Kidney (tissue), 14 donors: ENCODE data around the gene AGBL5. TPM values are rescaled to one million over a fixed set of nuclear protein-coding genes. Genes with fewer than 3 reads are reported as not detected.
A peak's percentile ranks its signal among the peaks of the same experiment; 100 is the strongest.

Experiments used
- DNase-seq, 5 donors: peaks; one replicate each; pipeline ENCODE4 v3.0.0-alpha.2; 2013 to 2020
- FAIRE-seq: peaks from 2 replicates; lab custom pipeline; 2012; peaks lifted over from hg19 to GRCh38; lab: Jason Lieb, UNC
- H3K27ac ChIP-seq, 2 donors: one replicate each; pipeline ENCODE4 v1.7.0; 2013; ENCODE audit warnings: low read depth in 2 of 2, low read length in 2 of 2, inconsistent platforms in 1 of 2
- H3K27me3 ChIP-seq: one replicate; pipeline ENCODE4 v1.7.1; 2013; ENCODE audit warnings: low read length, inconsistent platforms; ENCODE audit not compliant: control insufficient read depth, insufficient read depth
- H3K36me3 ChIP-seq, 3 donors: one replicate each; pipeline versions ENCODE4 v1.7.0 to v1.7.1; 2013; ENCODE audit warnings: low read length in 3 of 3, control low read depth in 1 of 3, inconsistent platforms in 1 of 3; ENCODE audit not compliant: insufficient read depth in 3 of 3, control insufficient read depth in 2 of 3
- H3K4me1 ChIP-seq, 3 donors: one replicate each; pipeline versions ENCODE4 v1.7.0 to v1.7.1; 2013; ENCODE audit warnings: low read length in 3 of 3, inconsistent platforms in 1 of 3, low read depth in 1 of 3; ENCODE audit not compliant: control insufficient read depth in 2 of 3, insufficient read depth in 2 of 3
- H3K4me3 ChIP-seq, 3 donors: one replicate each; pipeline versions ENCODE4 v1.7.0 to v1.8.1; 2013; ENCODE audit warnings: low read length in 3 of 3, control low read depth in 1 of 3, inconsistent platforms in 1 of 3
- H3K9ac ChIP-seq, 3 donors: one replicate each; pipeline versions ENCODE4 v1.7.0 to v1.7.1; 2013; ENCODE audit warnings: low read length in 3 of 3, control low read depth in 1 of 3, inconsistent platforms in 1 of 3
- H3K9me3 ChIP-seq, 3 donors: one replicate each; pipeline versions ENCODE4 v1.7.0 to v1.7.1; 2013; ENCODE audit warnings: low read length in 3 of 3, control low read depth in 1 of 3, inconsistent platforms in 1 of 3; ENCODE audit not compliant: control insufficient read depth in 2 of 3, insufficient read depth in 1 of 3
- intact Hi-C: fragments of 100-400 bp; cut with DNase I; formaldehyde crosslinking; loops from one replicate; pipeline ENCODE4 v1.11.1; 2022
- polyA plus RNA-seq: library from polyadenylated mRNA; stranded (reverse); fragments of 350-450 nt; fragmentation: Illumina TruSeq; extraction: RNeasy Lipid Tissue Mini Kit (QIAGEN cat#74804); gene quantifications from one replicate; pipeline ENCODE4 v1.2.3, GENCODE V29; 2014; ENCODE audit warnings: low read depth, low replicate concordance; ENCODE audit not compliant: insufficient read depth
- total RNA-seq: library from RNA; stranded (reverse); fragmentation: NEBNext Ultra II Directional; extraction: Animal tissue kit (Norgen Biotek cat#: 25700); gene quantifications from one replicate; pipeline ENCODE4 v1.2.1, GENCODE V29; 2021
- TF ChIP-seq, protein P1 (sequence below): IDR thresholded peaks from 3 replicates; pipeline ENCODE4 v1.5.1; 2012; ENCODE audit warnings: mild to moderate bottlenecking, moderate library complexity, borderline replicate concordance; ENCODE audit not compliant: insufficient read depth; ENCODE audit errors: extremely low read depth
- donor health status: control.
- donor health status: control.
- donor health status: control.
- donor health status: control.
- donor health status: control.
- donor health status: DM: yes; HTN: yes; CAD: no.
- donor health status: Normal renal cell carcinoma (clear cell type).

The AGBL5 gene
- total and polyA plus RNA-seq, 2 donors from 2014 or later, result 33.4 to 36.5 TPM

DNA sequence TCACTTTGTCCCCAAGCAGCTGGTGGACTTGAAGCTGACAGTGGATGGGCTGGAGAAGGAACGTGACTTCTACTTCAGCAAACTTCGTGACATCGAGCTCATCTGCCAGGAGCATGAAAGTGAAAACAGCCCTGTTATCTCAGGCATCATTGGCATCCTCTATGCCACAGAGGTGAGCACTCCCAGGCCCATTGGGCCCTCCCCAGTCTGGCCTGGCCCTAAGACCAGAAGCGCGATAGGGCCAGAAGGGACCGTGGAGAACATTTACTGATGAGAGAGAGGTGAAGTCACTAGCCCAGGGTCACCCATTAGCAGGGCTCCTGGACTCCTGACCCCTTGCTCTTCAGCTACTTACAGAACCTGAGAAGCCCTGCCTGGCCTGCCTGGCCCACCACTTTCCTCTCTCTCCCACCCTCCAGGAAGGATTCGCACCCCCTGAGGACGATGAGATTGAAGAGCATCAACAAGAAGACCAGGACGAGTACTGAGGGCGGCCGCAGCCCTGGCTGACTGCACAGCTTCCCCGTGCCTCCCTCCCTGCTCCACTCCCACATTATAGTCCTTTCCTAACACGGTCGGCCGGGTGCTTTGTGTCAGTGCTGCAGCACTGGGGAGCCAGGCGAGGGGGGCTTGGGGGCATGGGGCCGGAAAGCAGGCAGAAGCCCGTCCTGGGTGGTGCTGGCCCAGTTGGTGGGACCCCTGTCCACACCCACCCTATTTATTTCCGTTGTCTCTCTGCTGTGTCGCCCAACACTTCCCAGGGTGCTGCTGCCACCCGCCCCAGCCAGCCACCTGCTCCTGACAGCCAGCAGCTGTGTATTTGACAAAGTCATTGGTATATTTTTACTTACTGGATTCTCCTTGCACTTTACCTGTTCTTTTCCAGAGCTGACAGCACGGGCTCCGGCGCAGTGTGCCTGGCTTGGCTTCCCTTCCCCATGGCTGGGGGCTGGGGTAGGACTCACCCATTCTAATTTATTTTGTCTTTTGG is 25.3 kb upstream of the AGBL5 start:
- H3K36me3 ChIP-seq, result peaks cover 0 to 17% (median 14%) of the 10 kb centered on the region in 3 donors
- no peak overlapping the region for H3K4me3 ChIP-seq
- no peak for FAIRE-seq
- H3K27me3 ChIP-seq, result no peaks in the 10 kb centered on the region
- no peak overlapping the region for H3K9ac ChIP-seq
- H3K27ac ChIP-seq, result no peak overlapping the region
- intact Hi-C loops, result no loop called here
- peak in 1 of 5 donors; percentile 39 for DNase-seq
- no peaks in the 10 kb centered on the region for H3K9me3 ChIP-seq
- peaks cover 0 to 6% (median under 1%) of the 10 kb centered on the region in 3 donors for H3K4me1 ChIP-seq
- TF ChIP-seq, protein P1, sequence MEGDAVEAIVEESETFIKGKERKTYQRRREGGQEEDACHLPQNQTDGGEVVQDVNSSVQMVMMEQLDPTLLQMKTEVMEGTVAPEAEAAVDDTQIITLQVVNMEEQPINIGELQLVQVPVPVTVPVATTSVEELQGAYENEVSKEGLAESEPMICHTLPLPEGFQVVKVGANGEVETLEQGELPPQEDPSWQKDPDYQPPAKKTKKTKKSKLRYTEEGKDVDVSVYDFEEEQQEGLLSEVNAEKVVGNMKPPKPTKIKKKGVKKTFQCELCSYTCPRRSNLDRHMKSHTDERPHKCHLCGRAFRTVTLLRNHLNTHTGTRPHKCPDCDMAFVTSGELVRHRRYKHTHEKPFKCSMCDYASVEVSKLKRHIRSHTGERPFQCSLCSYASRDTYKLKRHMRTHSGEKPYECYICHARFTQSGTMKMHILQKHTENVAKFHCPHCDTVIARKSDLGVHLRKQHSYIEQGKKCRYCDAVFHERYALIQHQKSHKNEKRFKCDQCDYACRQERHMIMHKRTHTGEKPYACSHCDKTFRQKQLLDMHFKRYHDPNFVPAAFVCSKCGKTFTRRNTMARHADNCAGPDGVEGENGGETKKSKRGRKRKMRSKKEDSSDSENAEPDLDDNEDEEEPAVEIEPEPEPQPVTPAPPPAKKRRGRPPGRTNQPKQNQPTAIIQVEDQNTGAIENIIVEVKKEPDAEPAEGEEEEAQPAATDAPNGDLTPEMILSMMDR, result no peak

DNA sequence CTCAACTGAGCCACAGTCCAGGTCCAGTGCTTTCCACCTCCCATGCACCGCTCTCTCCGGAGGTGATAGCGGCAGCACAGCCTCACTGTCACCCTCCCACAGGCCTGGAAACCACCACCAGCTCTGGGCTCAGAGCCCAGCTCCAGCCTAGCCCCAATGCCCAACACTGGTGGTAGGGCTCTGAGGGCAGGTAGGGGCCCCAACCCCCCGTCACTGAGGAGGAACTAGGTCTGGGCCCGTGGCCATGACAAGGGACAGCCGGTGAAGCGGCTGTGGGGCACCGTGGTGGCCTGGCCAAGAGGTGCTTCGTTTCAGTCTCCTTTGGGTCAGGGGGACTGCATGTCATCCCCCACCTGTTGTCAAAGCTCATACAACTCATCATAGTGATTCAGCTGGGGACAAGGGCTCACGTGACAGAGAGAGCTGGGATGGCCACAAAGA is 24.2 kb upstream of the AGBL5 start:
- peaks cover 0 to 15% (median 13%) of the 10 kb centered on the region in 3 donors for H3K36me3 ChIP-seq
- TF ChIP-seq, protein P1, result no peak
- no peaks in the 10 kb centered on the region for H3K9me3 ChIP-seq
- no peaks in the 10 kb centered on the region for H3K4me1 ChIP-seq
- DNase-seq (no peak), FAIRE-seq (no peak)
- no peak overlapping the region for H3K9ac ChIP-seq
- no peaks in the 10 kb centered on the region for H3K27me3 ChIP-seq
- no peak overlapping the region for H3K27ac ChIP-seq
- no peak overlapping the region for H3K4me3 ChIP-seq
- intact Hi-C loops, result no loop called here

DNA sequence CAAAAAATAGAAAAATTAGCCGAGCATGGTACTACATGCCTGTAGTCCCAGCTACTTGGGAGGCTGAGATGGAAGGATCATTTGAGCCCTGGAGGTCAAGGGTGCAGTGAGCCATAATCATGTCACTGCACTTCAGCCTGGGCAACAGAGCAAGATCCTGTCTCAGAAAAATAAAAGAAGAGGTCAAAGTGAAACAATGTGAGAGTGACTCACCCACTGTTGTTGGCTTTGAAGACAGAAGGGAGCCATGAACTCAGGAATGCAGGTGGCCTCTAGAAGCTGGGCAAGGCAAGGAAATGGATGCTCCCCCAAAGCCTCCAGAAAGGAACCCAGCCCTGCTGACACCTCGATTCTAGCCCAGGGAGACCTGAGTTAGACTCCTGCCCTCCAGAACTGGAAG is 22.4 kb upstream of the AGBL5 start:
- TF ChIP-seq, protein P1, result no peak
- H3K9me3 ChIP-seq, result no peaks in the 10 kb centered on the region
- H3K4me3 ChIP-seq, result no peak overlapping the region
- H3K27ac ChIP-seq, result no peak overlapping the region
- H3K27me3 ChIP-seq, result no peaks in the 10 kb centered on the region
- peaks cover 3 to 8% (median 7%) of the 10 kb centered on the region in 3 donors for H3K4me1 ChIP-seq
- intact Hi-C loops, result no loop called here
- H3K9ac ChIP-seq, result no peak overlapping the region
- DNase-seq (peak in 1 of 5 donors; percentile 4), FAIRE-seq (no peak)
- H3K36me3 ChIP-seq, result peaks cover 0 to 10% (median 0%) of the 10 kb centered on the region in 3 donors
